ENCODE data around the gene HNF4A.

- TF ChIP-seq, protein P1, sequence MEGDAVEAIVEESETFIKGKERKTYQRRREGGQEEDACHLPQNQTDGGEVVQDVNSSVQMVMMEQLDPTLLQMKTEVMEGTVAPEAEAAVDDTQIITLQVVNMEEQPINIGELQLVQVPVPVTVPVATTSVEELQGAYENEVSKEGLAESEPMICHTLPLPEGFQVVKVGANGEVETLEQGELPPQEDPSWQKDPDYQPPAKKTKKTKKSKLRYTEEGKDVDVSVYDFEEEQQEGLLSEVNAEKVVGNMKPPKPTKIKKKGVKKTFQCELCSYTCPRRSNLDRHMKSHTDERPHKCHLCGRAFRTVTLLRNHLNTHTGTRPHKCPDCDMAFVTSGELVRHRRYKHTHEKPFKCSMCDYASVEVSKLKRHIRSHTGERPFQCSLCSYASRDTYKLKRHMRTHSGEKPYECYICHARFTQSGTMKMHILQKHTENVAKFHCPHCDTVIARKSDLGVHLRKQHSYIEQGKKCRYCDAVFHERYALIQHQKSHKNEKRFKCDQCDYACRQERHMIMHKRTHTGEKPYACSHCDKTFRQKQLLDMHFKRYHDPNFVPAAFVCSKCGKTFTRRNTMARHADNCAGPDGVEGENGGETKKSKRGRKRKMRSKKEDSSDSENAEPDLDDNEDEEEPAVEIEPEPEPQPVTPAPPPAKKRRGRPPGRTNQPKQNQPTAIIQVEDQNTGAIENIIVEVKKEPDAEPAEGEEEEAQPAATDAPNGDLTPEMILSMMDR (IDR thresholded peaks at IDR 0.05; ENCODE audit: low read length), result peak; percentile 64
- TF ChIP-seq EZH2 (IDR thresholded peaks at IDR 0.05; ENCODE audit: borderline replicate concordance, low read length), result no peak
Measured at GRCh38 chr20:44460795-44461141, 105.3 kb downstream of the HNF4A start.

Measured in OCI-LY1 (cell line).